GM21529 (cell line): ENCODE measurements around the gene RAD54L.
A peak's percentile ranks its signal among the peaks of the same experiment; 100 is the strongest.
"Not testable (repeated sequence)": the region's sequence is repeated elsewhere in the genome, so short reads cannot be mapped to it uniquely, and the experiment has no call there.

Experiments used
- ATAC-seq: cut with Tn5 transposase; IDR thresholded peaks from one replicate; pipeline ENCODE4 v1.9.1; 2021; ENCODE audit not compliant: unreplicated experiment

The RAD54L gene

DNA sequence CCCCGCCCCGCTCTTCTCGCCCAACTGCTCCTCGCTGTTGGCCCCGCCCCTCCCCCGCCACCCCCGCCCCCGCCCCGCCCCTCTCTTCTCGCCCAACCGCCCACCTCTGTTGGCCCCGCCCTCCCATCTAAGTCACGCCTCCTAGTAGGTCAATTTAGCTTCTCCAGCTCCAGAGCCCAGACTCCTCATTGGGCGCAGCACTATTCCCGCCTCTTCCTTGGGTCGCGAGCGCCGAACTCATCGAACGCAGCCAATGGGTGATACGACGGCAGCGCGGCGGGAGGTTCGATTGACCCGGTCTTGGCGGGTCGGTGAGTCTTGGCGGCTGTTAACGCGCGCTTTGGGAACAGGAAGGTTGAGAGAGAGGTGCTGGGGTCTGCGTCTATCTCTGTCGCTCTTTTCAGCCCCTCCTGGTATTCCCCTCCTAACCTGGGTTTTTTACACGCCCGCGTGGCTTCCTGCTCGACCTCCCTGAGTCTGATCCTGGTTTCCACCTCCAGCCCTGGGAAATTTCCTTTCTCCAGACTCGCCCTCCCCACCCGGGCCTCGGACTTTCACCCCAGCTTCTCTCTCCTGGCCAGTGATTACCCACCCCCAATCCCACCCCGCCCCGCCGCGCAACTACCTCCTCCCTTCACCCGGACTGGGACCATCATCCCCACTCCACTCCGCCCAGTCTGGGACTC, at the start of gene RAD54L:
RAD54L (plus strand) TSS at position 328 of the 686 bp plus-strand sequence. CDS start 643 bp downstream, outside the sequence.
- ATAC-seq = peak; percentile 93

DNA sequence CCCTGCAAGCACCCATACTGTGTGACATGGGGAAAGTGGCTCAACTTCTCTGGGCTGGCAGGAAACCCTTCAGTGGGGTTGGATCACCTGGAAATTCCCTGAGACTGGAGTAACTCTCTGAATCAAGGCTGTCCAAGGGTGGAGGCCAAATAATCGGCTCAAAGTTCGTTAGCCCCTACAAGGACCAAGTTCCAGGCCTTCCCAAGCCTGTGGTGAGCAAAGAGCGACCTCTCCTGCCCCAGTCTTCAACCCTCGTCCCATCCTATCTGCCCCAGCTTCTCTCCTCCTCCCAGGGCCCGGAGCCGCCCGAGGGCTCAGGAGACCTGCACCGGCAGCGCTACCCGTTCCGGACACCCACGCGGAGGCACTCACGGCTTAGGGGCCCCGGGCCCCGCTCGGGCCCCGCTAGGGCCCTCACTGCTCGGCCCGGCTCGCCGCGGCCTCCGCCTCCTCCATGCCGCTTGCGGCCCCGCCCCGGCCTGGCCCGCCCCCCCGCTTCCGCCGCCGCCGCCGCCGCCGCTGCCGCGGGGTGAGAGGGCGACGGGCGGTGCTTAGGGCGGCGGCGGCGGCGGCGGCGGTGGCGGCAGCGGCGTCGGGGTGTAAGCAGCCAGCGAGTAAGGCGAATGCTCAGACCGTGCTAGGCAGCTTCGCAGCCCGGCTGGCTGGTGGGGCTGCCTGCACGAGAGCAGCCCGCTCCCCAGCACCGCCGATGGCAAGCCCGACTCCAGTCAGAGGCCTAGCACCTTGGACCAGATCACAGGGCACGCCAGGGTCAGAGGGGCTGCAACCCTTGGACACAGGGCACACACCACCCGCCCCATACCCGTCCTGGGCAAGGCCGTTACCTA, 49.4 kb upstream of the RAD54L start, which contains the start of gene POMGNT1:
POMGNT1 (minus strand) TSS at position 471 of the 848 bp plus-strand sequence. CDS start 613 bp downstream, outside the sequence.
- ATAC-seq = peak; percentile 93

DNA sequence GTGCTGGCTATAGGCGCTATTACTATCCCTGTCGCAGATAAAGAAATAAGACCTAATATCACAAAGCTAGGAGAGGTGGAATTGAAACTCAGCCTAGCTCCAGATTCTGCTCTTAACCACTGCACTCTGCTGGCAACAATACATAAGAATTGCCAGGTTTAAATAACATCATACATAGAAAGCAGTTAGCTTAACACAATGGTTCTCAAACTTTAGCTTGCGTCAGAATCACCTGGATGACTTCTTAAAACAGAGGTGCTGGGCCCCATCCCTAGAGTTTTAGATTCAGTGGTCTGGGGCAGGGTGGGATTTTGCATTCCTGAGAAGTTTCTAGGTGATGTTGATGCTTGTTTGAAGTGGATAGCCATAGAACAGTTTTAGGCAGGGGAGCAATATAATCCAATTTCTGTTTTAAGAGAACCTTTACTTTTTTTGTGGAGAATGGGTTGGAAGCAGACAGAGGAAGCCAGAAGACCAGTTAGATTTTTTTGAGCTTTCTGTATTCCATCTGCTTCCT, 48.3 kb upstream of the RAD54L start:
- ATAC-seq = no peak

DNA sequence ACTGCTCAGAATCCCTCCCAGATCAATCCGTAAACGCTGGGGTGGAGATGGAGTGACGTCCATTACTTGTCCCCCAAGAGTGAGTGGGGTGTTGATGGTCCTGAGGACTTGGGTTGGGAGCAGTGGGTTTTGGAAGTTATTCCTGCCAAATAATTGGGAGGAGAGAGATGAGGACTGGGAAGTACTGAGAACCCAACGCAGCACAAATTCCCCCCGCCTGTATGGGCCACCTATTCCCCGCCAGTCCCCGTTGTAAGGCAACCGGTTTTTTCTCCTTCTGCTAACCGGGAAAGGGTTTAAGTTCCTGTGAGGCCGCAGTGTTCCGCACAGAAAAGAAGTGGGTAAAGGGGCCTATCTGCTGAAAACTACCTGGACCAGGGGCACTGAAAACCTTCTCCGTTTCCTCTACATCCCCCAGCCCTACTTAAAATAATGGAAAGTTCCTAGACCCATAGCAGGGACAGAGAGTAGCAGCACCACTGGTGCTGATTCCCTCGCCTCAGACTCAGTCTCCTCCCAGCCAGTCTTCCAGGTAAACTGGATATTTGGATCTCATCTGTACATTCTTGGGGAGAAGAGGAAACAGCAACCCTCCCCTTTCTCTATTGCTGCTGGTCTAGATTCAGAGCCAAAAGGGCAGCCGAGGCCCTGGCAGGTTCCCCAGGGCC, 43.7 kb upstream of the RAD54L start:
- ATAC-seq = no peak

DNA sequence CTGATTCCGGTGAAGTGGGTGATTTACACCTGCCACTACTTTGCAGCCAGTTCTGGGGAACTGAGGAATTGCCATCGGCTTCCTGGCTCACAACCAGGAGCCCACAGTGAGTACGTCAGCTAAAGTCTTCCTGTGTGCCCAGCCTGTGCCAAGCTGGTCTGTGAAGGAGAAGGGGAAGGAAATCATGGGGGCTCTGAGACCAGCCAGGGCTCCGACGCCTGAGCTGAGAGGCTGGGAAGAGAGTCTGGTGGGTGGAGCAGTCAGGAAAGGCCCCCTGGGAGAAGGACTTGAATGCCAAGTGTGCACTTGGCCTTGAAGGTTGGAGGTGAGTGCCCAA, 43.2 kb upstream of the RAD54L start:
- no peak for ATAC-seq

DNA sequence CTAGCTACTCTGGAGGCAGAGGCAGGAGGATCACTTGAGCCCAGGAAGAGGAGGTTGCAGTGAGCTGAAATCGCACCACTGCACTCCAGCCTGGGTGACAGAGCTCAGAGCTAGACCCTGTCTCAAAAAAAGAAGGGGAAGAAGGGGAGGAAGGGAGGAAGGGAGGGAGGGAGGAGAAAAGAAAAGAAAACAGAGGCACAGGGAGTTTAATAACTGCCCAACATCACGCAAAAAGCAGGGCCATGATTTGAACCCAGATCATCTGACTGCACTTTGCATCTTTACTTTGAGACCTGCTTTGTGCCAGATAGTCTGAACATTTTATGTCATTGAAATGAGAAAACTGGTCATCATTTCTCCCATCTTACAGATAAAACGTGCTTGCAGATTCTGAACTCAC, 42.4 kb upstream of the RAD54L start:
- no peak for ATAC-seq

DNA sequence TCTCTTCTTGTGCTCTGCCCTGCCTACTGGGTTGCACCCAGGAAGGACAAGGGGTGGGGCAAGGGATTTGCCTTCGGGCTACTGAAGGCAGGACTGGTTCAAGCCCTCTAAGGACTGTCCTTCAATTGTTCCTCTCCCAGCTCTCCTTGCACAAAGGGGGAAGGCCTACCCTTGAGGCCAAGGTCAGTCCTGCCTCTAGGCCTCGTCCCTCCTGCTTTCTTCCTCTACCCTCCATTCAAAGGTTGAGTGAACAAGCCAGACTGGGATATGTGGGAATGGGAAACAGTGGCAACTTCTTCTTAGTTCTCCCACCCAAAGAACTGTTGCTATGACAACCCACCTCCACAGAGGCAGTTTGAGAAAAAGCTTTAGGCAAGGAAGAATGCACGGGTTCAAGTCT, 41.8 kb upstream of the RAD54L start:
- no peak for ATAC-seq

DNA sequence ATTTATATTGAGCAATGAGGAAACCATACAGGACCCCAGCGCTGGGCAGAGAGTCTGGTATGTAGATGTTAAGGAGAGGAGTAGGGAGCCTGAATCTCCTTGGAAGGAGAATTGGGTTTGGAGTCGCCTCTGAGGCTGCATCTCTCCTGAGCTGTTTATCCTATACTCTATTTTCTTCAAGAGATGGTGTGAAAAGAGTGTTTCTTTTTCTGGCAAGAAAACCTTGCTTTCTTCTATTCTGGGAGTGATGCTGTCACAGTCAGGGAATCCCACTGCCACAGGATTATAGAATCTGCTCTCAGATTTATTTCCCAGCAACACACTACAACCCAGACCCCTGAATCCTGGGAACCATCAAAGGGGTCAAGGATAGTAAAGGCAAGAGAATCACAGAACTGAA, 41.2 kb upstream of the RAD54L start:
- no peak for ATAC-seq

DNA sequence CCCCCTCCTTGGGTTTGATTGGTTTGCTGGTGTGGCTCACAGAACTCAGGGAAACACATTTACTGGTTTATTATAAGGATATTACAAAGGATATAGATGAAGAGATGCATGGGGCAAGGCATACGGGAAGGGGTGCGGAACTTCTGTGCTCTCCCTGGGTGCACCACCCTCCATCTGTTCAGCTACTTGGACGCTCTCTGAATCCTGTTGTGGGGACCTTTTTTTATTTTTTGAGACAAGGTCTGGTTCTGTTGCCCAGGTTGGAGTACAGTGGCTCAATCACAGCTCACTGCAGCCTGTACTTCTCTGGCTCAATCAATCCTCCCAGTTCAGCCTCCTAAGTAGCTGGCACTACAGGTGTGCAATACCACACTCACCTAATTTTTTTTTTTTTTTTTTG, 37.0 kb upstream of the RAD54L start:
- no peak for ATAC-seq

DNA sequence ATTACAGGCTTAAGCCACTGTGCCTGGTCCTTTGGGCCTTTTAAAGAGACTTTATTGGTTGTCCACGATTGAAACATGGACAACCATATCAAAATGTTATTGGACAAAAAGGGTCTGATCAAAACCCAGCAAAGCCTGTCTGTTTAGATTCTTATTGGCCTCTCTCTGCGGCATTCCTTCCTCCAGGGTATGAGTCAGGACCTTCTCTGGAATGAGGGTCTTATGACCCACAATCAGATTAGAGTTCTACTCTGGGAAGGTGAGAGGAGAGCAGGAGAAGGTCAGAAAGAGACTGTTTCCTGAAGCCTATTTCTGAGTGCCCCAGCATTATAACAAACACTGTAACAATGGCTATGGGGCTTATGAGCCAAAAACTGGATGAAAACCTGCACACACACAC, 36.5 kb upstream of the RAD54L start:
- ATAC-seq = no peak

DNA sequence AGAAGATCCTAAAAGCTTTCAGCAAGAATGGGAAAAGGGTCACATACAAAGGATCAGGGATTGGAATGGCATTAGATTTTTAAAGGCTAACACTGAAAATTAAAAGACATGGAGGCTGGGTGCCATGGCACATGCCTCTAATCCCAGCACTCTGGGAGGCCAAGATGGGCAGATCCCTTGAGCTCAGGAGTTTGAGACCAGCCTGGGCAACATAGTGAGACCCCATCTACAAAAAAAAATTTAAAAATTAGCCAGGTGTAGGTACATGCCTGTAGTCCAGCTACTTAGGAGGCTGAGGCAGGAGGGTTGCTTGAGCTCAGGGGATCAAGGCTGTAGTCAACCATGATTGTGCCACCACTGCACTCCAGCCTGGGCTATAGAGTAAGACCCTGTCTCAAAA, 32.1 kb upstream of the RAD54L start:
- ATAC-seq = no peak

DNA sequence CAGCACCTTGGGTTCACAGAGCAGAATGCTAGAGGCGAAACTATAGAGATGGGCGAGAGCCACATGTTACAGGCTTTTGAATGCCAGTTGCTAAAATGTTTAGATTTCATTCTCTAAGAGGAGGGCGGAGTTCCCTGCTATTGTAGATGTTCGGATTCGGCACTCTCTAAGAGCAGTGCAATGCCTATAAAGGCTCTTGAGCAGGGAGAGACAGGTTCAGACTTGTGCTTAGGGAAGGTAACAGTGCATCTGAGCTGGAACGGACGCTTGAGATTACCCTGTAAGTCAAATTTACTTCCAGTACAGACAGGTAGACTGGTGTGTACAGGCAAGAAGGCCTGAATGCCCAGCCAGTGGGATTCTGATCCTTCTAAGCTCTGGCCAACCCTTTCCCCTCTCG, 29.1 kb upstream of the RAD54L start:
- ATAC-seq = no peak

DNA sequence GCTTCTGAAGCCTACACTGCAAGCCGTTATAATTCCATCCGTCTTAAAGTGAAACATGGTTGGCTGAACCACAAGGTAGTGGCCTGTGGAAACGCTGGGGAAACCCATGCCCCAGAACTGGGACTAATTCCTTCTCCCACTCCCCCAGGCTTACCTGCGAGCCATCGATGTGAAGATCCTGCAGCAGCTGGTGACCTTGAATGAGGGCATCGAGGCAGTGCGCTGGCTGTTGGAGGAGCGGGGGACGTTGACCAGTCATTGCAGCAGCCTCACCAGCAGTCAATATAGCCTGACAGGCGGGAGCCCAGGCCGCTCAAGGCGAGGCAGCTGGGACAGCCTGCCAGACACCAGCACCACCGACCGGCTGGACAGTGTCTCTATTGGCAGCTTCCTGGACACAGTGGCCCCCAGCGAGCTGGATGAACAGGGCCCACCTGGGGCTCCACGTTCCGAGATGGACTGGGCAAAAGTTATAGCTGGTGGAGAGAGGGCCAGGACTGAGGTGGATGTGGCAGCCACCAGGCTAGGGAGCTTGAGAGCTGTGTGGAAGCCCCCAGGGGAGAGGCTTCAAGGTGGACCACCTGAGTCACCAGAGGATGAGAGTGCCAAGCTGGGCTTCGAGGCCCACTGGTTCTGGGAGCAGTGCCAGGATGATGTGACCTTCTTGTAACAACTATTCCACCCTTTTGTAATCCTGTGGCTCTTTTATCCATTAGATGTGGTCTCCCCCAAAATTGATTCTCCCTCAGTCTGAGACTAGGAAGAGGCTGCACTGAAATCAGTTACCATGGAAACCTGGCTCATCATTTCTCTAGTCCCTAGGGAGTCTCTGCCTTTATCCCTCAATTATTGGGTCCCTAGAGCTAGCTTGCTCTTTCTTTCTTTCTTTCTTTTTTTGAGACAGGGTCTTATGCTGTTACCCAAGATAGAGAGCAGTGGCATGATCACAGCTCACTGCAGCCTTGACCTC, 27.7 kb upstream of the RAD54L start:
- ATAC-seq = no peak

DNA sequence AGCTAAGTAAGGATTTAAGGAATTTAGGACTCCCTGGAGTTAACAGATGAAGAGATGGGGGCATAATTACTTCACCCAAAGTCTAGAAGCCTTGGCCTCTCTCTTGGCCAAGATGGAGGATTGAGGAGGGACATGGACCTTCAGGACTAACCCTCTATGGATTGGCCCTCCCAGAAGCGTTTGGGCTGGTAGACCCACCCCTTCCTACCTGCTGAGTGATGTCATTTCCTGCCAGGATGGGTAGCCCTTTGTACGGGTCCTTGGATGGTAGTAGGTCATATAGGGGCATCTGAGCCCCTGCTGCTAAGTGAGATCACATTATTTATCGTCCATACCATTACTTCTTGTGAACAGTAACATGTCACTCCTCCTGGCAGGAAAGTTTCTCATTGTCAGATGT, 26.8 kb upstream of the RAD54L start:
- ATAC-seq = no peak

DNA sequence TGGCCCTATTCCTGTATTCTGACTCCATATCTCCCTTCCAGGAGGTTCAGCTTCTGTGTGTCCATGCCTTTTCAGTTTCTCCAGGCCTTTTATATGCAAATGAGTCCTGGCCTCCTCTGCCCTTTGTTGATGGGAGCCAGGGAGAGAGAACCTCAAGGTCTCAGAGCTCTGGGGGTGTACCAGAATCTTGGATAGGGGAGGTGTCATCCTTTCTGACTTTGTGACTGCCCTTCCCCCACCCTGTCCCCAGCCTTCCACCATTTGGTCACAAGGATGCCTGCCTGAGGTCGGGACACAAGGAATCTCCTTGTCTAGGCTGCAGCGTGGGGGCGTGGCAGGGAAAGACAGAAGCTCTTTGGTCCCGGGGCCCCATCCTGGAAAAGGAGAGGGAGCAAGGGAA, 25.8 kb upstream of the RAD54L start:
- no peak for ATAC-seq

DNA sequence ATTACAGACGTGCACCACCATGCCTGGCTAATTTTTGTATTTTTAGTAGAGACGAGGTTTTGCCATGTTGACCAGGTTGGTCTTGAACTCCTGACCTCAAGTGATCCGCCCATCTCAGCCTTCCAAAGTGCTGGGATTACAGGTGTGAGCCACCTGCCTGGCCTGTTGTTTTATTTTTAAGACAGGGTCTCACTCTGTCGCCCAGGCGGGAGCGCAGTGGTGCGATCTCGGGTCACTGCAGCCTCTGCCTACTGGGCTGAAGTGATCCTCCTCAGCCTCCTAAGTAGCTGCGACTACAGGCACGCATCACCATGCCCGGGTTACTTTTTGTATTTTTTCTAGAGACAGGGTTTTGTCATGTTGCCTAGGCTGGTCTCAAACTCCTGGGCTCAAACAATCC, 24.5 kb upstream of the RAD54L start:
- not testable (repeated sequence) for ATAC-seq

DNA sequence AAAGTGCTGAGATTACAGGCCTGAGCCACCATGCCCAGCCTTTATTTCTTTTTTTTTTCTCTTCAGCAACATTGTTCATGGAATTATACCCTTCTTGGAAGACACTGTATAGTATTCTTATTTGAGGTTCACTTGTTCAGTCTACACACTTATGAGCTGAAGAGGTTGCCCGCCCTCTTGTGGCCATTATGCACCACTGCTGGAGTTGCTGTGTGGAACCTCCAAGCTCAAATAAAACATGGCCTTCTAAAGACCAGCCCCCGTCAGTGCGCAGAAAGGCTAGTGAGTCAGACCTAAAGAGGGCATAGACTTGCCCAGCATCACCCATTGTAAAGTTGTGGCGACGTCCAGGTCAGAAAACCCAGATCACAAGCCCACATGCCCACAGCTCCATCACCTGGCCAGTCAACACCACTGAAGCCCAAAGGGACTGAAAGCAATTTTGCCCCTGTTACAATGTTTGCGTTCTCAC, 24.1 kb upstream of the RAD54L start:
- peak; percentile 88 for ATAC-seq

DNA sequence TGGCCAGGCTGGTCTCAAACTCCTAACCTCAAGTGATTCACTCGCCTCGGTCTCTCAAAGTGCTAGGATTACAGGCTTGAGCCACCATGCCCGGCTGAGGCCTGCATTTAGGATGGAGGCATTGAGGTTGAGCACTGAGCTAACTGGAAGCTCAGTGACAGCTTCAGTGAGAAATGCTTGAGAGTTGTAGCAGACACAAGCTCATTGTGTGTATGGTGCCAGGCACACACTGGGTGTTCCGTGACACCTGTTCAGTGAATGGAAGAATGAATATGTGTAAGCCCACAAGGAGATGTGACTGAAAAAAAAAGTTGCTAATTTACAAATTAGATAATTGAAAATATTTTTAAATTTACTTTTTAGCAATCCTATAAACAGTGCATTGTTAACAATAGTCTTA, 22.6 kb upstream of the RAD54L start:
- ATAC-seq = no peak

DNA sequence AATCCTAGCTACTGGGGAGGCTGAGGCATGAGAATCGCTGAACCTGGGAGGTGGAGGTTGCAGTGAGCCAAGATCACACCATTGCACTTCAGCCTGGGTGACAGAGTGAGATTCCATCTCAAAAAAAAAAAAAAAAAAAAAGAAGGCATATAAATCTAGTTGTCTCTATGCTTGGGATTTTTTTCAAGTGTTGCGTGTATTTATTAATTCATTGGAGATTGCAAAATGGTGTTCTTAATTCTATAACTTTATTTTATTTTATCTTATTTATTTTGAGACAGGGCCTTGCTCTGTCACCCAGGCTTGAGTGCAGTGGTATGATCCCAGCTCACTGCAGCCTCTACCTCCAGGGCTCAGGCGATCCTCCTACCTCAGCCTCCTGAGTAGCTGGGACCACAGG, 16.3 kb upstream of the RAD54L start:
- ATAC-seq = not testable (repeated sequence)

DNA sequence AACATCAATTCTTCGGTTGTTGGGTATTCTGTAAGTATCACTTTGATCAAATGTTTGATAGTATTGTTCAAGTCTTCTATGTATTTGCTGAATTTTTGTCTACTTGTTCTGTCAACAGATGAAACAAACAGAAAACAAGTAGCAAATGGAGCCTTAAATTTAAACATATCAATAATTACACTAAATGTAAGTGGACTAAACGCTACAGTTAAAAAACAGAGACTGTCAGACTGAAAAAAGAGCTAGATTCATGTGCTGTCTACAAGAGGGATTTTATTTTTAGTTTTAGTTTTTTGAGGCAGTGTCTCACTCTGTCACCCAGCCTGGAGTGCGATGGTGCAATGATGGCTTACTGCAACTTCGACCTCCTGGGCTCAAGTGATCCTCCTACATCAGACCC, 10.7 kb upstream of the RAD54L start:
- ATAC-seq = no peak
